WERI-Rb-1 (cell line): ENCODE data around the gene GLB1L.

Experiments
- DNase-seq: peaks from one replicate; pipeline ENCODE4 v3.0.0-alpha.2; 2020
- H3K27ac ChIP-seq: fragments of 250-450 bp; sonication (Bioruptor Pico); 2 replicates; pipeline ENCODE4 v1.5.1; 2020; ENCODE audit warnings: mild to moderate bottlenecking, moderate library complexity
- H3K27me3 ChIP-seq: fragments of 250-450 bp; sonication (Bioruptor Pico); 2 replicates; pipeline ENCODE4 v1.5.1; 2021; ENCODE audit warnings: mild to moderate bottlenecking, low read depth, moderate library complexity; ENCODE audit not compliant: insufficient read depth, severe bottlenecking
- H3K36me3 ChIP-seq: fragments of 250-450 bp; sonication (Bioruptor Pico); 2 replicates; pipeline ENCODE4 v1.5.1; 2020; ENCODE audit warnings: mild to moderate bottlenecking, moderate library complexity
- H3K4me3 ChIP-seq: 2 replicates; pipeline ENCODE4 v1.5.1; 2011; ENCODE audit warnings: low read depth, mild to moderate bottlenecking, control low read depth, low read length
- H3K9me3 ChIP-seq: fragments of 250-450 bp; sonication (Bioruptor Pico); 2 replicates; pipeline ENCODE4 v1.5.1; 2021; ENCODE audit warnings: mild to moderate bottlenecking, moderate library complexity; ENCODE audit not compliant: severe bottlenecking
- TF ChIP-seq, protein P1 (sequence below): IDR thresholded peaks from 2 replicates; pipeline ENCODE4 v1.5.1; 2011; ENCODE audit warnings: low read depth, mild to moderate bottlenecking, control low read depth, inconsistent platforms, low read length

Gene GLB1L

DNA sequence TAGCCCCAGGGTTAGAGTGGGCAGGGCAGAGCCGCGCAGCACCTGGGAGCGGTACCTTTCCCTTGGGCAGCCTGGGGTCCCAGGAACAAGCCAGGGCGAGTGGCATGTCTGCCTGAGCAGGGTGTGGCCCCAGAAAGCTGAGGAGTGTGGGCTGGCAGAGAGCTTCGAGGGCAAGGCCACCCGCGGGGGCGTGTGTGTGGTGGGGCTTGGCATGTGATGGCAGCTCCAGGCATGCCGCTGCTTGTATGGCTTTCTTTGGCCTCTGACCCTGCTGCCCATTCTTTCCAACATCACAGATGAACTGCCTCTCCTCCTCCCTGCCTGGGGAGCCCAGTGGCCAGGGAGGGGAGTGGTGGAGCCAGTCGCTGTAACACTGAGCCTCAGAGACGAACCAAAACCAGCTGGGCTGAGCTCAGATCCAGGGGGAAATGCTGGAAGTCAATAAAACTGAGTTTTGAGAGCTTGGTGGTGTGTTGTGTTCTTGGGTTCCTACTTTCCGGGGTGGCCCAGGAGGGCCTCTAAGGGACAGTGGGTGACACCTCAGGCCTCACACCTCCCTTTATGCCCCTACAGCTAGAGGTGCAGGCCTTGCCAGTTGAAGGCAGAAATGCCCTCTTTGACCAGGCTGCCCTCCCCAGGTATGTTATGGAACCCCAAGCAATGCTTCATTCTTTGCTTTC lies 41.3 kb upstream of the GLB1L start:
- peak overlapping the region; percentile 20 for H3K27ac ChIP-seq
- DNase-seq, result no peak
- H3K36me3 ChIP-seq, result peaks cover 55% of the 10 kb centered on the region

DNA sequence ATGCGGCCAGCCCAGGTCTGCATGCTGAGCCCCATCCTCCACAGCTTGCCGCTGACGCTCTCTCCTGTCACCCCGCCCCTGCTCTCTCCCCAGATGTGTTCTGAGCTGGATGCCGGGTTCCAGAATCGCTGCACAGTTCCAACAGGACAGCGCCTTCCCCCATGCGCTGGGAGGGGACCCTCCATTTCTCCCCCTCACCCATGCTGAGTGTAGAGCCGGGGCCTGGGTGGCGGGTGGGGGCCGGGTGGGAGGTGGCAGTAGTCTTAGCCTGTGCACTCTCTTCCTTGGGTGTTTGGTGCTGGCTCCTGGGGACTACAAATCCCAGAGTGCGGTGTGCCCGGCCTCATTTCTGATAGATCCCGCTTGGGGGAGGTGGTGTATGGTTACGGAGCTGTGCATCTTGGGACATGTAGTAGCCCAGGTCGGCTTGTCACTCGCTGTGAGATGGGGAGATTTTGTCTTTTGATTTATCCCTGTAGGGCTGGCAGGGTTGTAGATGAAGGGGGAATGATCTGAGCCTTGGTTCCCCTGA lies 40.7 kb upstream of the GLB1L start:
- TF ChIP-seq, protein P1, sequence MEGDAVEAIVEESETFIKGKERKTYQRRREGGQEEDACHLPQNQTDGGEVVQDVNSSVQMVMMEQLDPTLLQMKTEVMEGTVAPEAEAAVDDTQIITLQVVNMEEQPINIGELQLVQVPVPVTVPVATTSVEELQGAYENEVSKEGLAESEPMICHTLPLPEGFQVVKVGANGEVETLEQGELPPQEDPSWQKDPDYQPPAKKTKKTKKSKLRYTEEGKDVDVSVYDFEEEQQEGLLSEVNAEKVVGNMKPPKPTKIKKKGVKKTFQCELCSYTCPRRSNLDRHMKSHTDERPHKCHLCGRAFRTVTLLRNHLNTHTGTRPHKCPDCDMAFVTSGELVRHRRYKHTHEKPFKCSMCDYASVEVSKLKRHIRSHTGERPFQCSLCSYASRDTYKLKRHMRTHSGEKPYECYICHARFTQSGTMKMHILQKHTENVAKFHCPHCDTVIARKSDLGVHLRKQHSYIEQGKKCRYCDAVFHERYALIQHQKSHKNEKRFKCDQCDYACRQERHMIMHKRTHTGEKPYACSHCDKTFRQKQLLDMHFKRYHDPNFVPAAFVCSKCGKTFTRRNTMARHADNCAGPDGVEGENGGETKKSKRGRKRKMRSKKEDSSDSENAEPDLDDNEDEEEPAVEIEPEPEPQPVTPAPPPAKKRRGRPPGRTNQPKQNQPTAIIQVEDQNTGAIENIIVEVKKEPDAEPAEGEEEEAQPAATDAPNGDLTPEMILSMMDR, result no peak
- DNase-seq, result peak; percentile 67

More for the DNA sequence above, 41.3 kb upstream of the GLB1L start:
- no peaks in the 10 kb centered on the region for H3K27me3 ChIP-seq
- no peak overlapping the region for H3K4me3 ChIP-seq
- TF ChIP-seq, protein P1, result no peak
- H3K9me3 ChIP-seq, result no peaks in the 10 kb centered on the region

DNA sequence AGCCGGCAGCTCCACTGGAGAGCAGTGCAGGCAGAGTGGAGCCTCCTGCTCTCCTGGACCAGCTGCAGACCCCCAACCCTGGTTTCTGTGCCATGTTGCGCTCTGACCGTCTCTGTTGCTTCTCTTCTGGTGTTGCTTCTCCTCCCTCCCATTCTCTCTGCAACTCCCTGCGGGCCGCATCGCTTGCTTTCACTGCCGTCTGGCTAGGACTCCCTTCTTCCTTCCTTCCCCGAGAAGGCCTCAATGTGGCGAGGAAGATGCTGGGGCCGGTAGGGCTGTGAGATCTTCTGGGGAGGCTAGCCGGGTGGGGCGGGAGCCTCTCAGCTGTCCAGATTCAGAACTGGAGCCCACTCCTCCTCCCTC lies 40.1 kb upstream of the GLB1L start:
- TF ChIP-seq, protein P1, result no peak
- Histone ChIP-seq H3K27ac (peak overlapping the region; percentile 31), H3K36me3 (peaks cover 67% of the 10 kb centered on the region), H3K27me3 (no peaks in the 10 kb centered on the region), H3K4me3 (no peak overlapping the region), H3K9me3 (no peaks in the 10 kb centered on the region)
- DNase-seq, result no peak

More for the DNA sequence above, 40.7 kb upstream of the GLB1L start:
- H3K27me3 ChIP-seq, result no peaks in the 10 kb centered on the region
- peaks cover 61% of the 10 kb centered on the region for H3K36me3 ChIP-seq
- H3K27ac ChIP-seq, result peak overlapping the region; percentile 31
- H3K4me3 ChIP-seq, result no peak overlapping the region
- no peaks in the 10 kb centered on the region for H3K9me3 ChIP-seq

DNA sequence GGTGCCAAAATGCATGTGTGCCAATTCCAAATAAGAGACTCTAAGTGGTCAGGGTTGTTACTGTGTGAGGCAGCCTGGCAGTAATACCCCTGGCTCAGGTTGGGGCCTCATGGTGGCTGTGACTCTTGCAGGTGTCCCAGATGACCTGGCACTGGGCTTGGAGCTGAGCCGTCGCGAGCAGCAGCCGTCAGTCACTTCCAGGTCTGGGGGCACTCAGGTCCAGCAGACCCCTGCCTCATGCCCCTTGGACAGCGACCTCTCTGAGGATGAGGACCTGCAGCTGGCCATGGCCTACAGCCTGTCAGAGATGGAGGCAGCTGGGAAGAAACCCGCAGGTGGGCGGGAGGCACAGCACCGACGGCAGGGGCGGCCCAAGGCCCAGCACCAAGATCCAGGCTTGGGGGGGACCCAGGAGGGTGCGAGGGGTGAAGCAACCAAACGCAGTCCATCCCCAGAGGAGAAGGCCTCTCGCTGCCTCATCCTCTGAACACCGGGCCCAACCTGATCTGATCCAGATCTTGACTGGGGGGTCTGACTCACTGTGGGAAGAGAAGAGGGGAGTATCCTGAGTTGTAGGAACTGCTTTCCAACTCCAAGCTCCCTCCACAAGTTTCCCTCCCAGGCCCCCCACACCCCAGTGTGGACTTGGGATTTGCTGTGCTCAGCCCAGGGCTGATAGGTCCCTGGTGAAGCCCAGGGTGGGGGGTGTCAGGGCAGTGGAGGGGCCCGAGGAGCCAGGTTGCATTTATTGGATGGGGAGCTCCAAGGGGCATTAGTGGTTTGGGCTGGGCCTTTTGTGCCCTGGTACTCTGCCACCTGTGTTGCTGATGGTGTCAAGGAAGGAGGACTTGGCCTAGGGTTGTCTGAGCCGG lies 39.5 kb upstream of the GLB1L start:
- no peak overlapping the region for H3K4me3 ChIP-seq
- no peaks in the 10 kb centered on the region for H3K27me3 ChIP-seq
- no peaks in the 10 kb centered on the region for H3K9me3 ChIP-seq
- TF ChIP-seq, protein P1, result no peak
- H3K36me3 ChIP-seq, result peaks cover 68% of the 10 kb centered on the region
- DNase-seq, result no peak
- no peak overlapping the region for H3K27ac ChIP-seq

DNA sequence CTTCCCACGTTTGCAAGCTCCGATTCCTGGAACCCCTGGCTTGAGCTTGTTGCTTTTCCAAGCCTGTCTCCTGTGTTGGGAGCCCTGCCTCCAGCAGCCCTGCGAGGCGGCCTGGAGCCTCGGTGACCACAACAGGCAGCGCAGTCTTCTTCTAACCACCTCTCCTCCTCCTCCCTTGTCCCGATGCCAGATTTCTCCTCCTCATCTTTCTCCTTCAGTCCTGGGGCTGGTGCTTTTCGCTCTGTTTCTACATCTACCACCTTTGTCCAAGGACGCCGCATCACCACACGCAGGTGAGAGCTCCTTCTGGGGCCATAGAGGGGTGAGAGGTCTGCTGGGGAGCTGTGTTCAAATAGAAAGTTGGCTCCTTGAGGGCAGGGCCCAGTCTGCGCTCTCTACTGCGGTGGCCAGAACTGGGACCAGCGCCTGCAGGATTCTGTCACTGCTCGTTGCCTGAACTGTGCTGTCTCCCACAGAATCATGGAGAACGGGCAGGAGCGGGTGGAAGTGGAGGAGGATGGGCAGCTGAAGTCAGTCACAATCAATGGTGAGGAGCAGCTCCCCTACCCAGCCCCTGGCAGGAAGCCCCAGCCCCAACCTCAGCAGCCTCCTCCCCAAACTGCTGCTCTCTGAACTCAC lies 37.8 kb upstream of the GLB1L start:
- H3K36me3 ChIP-seq, result peaks cover 62% of the 10 kb centered on the region
- H3K27ac ChIP-seq, result no peak overlapping the region; the same call in 1 of the 2 replicates
- DNase-seq, result no peak
- H3K9me3 ChIP-seq, result no peaks in the 10 kb centered on the region
- H3K4me3 ChIP-seq, result no peak overlapping the region
- TF ChIP-seq, protein P1, result no peak
- H3K27me3 ChIP-seq, result no peaks in the 10 kb centered on the region
